ENCODE measurements around the gene BIRC5. TPM values are rescaled to one million over a fixed set of nuclear protein-coding genes. Genes with fewer than 3 reads are reported as not detected.

BIRC5 gene
- total and polyA plus RNA-seq, 3 donors from 2014 or later, result 12.4 to 58.5 (median 28.1) TPM

- Histone ChIP-seq H3K36me3 (ENCODE audit: low read depth, missing control alignments) (no peaks in the 10 kb centered on the region), H3K4me3 (no peak overlapping the region), H3K4me1 (no peaks in the 10 kb centered on the region), H3K9me3 (no peaks in the 10 kb centered on the region), H3K27me3 (no peaks in the 10 kb centered on the region), H3K27ac (no peak overlapping the region)
- no peak for TF ChIP-seq POLR2A (IDR thresholded peaks at IDR 0.05)
- TF ChIP-seq CTCF (IDR thresholded peaks at IDR 0.05), result no peak
- intact Hi-C loops (cut with DNase I; ENCODE audit: low total_unique reads), result no loop called here
- no peak for DNase-seq
- WGBS, 2 donors, result 90 to 95% methylated on average over 10 of the region's 10 CpGs
Measured at GRCh38 chr17:78227455-78227916, 13.4 kb downstream of the BIRC5 start.

- DNase-seq, result no peak
- Histone ChIP-seq H3K9me3 (no peaks in the 10 kb centered on the region), H3K4me1 (no peaks in the 10 kb centered on the region), H3K27me3 (no peaks in the 10 kb centered on the region), H3K4me3 (no peak overlapping the region), H3K27ac (no peak overlapping the region), H3K36me3 (ENCODE audit: low read depth, missing control alignments) (no peaks in the 10 kb centered on the region)
- intact Hi-C loops (cut with DNase I; ENCODE audit: low total_unique reads), result no loop called here
- WGBS, 2 donors, result 89 to 97% methylated on average over 4 of the region's 4 CpGs
- TF ChIP-seq POLR2A (IDR thresholded peaks at IDR 0.05) (no peak), CTCF (IDR thresholded peaks at IDR 0.05) (no peak)
Measured at GRCh38 chr17:78228176-78228575, 14.1 kb downstream of the BIRC5 start.

GRCh38 chr17:78230252-78230962 lies 16.4 kb downstream of the BIRC5 start:
- no peak overlapping the region for H3K27ac ChIP-seq
- TF ChIP-seq POLR2A (IDR thresholded peaks at IDR 0.05), result no peak
- no peak for TF ChIP-seq CTCF (IDR thresholded peaks at IDR 0.05)
- H3K36me3 ChIP-seq (ENCODE audit: low read depth, missing control alignments), result no peaks in the 10 kb centered on the region
- 76 to 83% methylated on average over 13 of the region's 13 CpGs for WGBS, 2 donors
- H3K9me3 ChIP-seq, result no peaks in the 10 kb centered on the region
- intact Hi-C loops (cut with DNase I; ENCODE audit: low total_unique reads), result no loop called here
- H3K27me3 ChIP-seq, result no peaks in the 10 kb centered on the region
- DNase-seq, result no peak
- no peaks in the 10 kb centered on the region for H3K4me1 ChIP-seq
- no peak overlapping the region for H3K4me3 ChIP-seq

GRCh38 chr17:78230996-78231935 lies 17.2 kb downstream of the BIRC5 start, which contains the start of gene TMEM235:
Gene TMEM235 (plus strand): TSS chr17:78231631. CDS start chr17:78232024, 393 bp downstream.
- intact Hi-C loops (cut with DNase I; ENCODE audit: low total_unique reads), result no loop called here
- Histone ChIP-seq H3K27ac (no peak within 1 kb of the TSS), H3K4me1 (no peaks in the 10 kb centered on the region), H3K27me3 (no peaks in the 10 kb centered on the region), H3K9me3 (no peaks in the 10 kb centered on the region), H3K36me3 (ENCODE audit: low read depth, missing control alignments) (no peaks in the 10 kb centered on the region), H3K4me3 (peak within 1 kb of the TSS in 1 of 2 donors; percentile 20)
- TF ChIP-seq CTCF (IDR thresholded peaks at IDR 0.05), result no peak
- no peak for TF ChIP-seq POLR2A (IDR thresholded peaks at IDR 0.05)
- DNase-seq, result no peak
- WGBS, 2 donors, result 26 to 43% methylated on average over 13 to 45 of the region's 52 CpGs

Measured in testis (tissue), 3 donors.